ENCODE measurements around the gene SPPL3. TPM values are rescaled to one million over a fixed set of nuclear protein-coding genes. Genes with fewer than 3 reads are reported as not detected.

The SPPL3 gene
- total and polyA plus RNA-seq, 7 donors, result 7.3 to 24.2 (median 17.5) TPM

DNA sequence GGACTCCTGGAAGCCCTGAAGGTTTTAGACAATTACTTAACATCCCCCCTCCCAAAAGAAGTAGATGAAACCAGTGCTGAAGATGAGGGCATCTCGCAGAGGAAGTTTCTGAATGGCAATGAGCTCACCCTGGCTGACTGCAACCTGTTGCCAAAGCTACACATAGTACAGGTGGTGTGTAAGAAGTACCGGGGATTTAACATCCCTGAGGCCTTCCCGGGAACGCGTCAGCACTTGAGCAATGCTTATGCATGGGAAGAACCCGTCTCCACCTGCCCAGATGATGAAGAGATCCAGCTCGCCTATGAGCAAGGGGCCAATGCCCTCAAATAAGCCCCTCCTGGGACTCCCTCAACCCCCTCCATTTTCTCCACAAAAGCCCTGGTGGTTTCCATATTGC lies 10.6 kb upstream of the SPPL3 start:
- whole genome bisulfite sequencing, 3 donors, result 87 to 92% (median 90%) methylated on average over 7 of the region's 7 CpGs

DNA sequence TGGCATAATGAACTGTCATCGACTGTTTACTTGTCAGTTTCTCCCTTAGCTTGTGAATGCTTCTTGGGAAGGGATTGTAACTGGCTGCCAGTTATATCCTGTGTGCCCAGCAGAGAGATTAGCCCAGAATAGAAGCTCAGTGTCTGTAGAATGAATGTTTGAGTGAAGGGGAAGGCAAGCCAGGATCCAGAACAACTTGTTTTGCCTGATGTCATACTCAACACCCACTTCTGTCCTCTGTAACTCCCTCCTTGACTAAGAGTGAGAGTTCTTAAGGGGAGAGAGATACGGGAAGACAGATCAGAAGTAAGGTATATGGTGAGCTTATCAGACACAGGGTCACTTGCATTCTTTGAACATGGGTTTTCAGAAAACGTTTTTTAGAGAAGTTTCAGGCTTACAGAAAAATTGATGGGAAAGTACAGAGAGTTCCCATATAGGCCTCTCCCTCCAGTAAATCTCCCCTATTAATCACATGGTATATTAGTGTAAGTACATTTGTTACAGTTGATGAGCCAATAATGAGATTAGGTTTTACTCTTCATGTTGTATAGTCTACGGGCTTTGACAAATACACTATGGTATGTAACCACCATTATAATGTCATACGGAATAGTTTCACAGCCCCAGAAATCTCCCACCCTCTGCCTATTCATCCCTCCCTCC lies 5.6 kb upstream of the SPPL3 start:
- Histone ChIP-seq H3K4me1 (peaks cover 16% of the 10 kb centered on the region), H3K27ac (no peak overlapping the region), H3K4me3 (no peak overlapping the region), H3K36me3 (ENCODE audit: insufficient read depth in 1 of 2, low read depth in 1 of 2) (no peaks in the 10 kb centered on the region), H3K9me3 (no peaks in the 10 kb centered on the region), H3K27me3 (ENCODE audit: insufficient read depth in 3 of 3, low read length in 2 of 3) (no peaks in the 10 kb centered on the region)
- 57 to 75% (median 71%) methylated on average over 5 of the region's 5 CpGs for WGBS, 3 donors
- no peak for ATAC-seq
- intact Hi-C loops (cut with DNase I), result no loop called here
- no peak for TF ChIP-seq CTCF (IDR thresholded peaks at IDR 0.05)
- DNase-seq, result no peak

More for the DNA sequence above, 10.6 kb upstream of the SPPL3 start:
- intact Hi-C loops (cut with DNase I), result no loop called here
- Histone ChIP-seq H3K4me1 (no peaks in the 10 kb centered on the region), H3K27ac (no peak overlapping the region), H3K36me3 (ENCODE audit: insufficient read depth in 1 of 2, low read depth in 1 of 2) (no peaks in the 10 kb centered on the region), H3K9me3 (peaks cover 9% of the 10 kb centered on the region), H3K4me3 (no peak overlapping the region), H3K27me3 (ENCODE audit: insufficient read depth in 3 of 3, low read length in 2 of 3) (no peaks in the 10 kb centered on the region)
- DNase-seq (no peak), ATAC-seq (no peak)
- TF ChIP-seq CTCF (IDR thresholded peaks at IDR 0.05), result no peak

GRCh38 chr12:120905856-120906384 lies 1.8 kb upstream of the SPPL3 start:
- H3K4me3 ChIP-seq, result no peak overlapping the region
- no peak for TF ChIP-seq CTCF (IDR thresholded peaks at IDR 0.05)
- intact Hi-C loops (cut with DNase I), result no loop called here
- WGBS, 3 donors, result 26 to 62% (median 43%) methylated on average over 5 of the region's 5 CpGs
- H3K36me3 ChIP-seq (ENCODE audit: insufficient read depth in 1 of 2, low read depth in 1 of 2), result peaks cover 0 to 3% of the 10 kb centered on the region in 2 donors
- H3K27me3 ChIP-seq (ENCODE audit: insufficient read depth in 3 of 3, low read length in 2 of 3), result no peaks in the 10 kb centered on the region
- peak overlapping the region; percentile 82 for H3K27ac ChIP-seq
- DNase-seq (no peak), ATAC-seq (no peak)
- no peaks in the 10 kb centered on the region for H3K9me3 ChIP-seq
- H3K4me1 ChIP-seq, result peaks cover 28% of the 10 kb centered on the region

- 0 to 1% (median 0%) methylated on average over 51 to 85 of the region's 85 CpGs for WGBS, 3 donors
- H3K36me3 ChIP-seq (ENCODE audit: insufficient read depth in 1 of 2, low read depth in 1 of 2), result peaks cover 0 to 3% of the 10 kb centered on the region in 2 donors
- intact Hi-C loops (cut with DNase I), result loop anchor here (5.0 kb wide), 2 partner anchors 41 to 46 kb away; no protein-coding TSS in a partner anchor
Measured at GRCh38 chr12:120903412-120904196, 554 bp downstream of the SPPL3 start.

More at GRCh38 chr12:120903412-120904196, 554 bp downstream of the SPPL3 start:
- peak overlapping the region; percentile 94 for H3K4me3 ChIP-seq
- DNase-seq, result peak; percentile 55 to 79
- H3K4me1 ChIP-seq, result peaks cover 36% of the 10 kb centered on the region
- H3K27ac ChIP-seq, result peak overlapping the region; percentile 94
- ATAC-seq, result peak; percentile 18 to 41 (median 28)
- H3K27me3 ChIP-seq (ENCODE audit: insufficient read depth in 3 of 3, low read length in 2 of 3), result no peaks in the 10 kb centered on the region
- no peaks in the 10 kb centered on the region for H3K9me3 ChIP-seq
- no peak for TF ChIP-seq CTCF (IDR thresholded peaks at IDR 0.05)
